GM12801 (cell line): ENCODE results near the gene KCNQ1.

Experiments used
- TF ChIP-seq, protein P1 (sequence below): IDR thresholded peaks from one replicate; pipeline ENCODE4 v1.5.1; 2011; ENCODE audit warnings: control low read depth; ENCODE audit not compliant: insufficient read length; ENCODE audit errors: extremely low read depth

Gene KCNQ1

DNA sequence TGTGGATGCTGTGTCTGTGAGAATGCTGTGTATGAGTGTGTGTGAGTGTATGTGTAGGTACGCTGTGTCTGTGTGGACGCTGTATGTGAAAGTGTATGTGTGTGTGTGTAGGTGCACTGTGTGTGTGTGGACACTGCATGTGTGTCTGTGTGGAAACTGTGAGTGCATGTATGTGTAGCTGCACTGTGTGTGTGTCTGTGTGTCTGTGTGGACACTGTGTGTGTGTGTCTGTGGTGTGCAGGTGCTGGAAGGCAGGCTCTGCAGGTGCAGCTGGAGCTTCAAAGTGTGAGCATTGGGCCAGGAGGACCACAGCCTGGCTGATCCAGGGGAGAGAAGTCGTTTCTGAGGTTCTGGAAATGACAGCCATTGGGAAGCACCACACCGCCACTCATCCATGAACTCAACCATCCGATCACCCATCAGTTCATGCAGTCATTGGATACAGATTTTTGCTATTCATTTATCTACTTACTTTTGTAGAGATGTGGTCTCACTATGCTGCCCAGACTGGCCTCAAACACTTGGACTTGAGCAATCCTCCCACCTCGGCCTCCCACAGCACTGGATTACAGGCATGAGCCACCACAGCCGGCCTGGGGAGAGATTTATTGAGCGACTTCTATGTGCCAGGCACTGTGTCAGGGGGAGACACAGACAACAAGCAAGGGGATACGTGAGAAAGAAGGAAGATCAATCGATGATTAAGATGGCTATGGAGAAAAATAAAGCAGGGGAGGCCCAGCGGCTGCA lies 10.1 kb upstream of the KCNQ1 start:
- TF ChIP-seq, protein P1, sequence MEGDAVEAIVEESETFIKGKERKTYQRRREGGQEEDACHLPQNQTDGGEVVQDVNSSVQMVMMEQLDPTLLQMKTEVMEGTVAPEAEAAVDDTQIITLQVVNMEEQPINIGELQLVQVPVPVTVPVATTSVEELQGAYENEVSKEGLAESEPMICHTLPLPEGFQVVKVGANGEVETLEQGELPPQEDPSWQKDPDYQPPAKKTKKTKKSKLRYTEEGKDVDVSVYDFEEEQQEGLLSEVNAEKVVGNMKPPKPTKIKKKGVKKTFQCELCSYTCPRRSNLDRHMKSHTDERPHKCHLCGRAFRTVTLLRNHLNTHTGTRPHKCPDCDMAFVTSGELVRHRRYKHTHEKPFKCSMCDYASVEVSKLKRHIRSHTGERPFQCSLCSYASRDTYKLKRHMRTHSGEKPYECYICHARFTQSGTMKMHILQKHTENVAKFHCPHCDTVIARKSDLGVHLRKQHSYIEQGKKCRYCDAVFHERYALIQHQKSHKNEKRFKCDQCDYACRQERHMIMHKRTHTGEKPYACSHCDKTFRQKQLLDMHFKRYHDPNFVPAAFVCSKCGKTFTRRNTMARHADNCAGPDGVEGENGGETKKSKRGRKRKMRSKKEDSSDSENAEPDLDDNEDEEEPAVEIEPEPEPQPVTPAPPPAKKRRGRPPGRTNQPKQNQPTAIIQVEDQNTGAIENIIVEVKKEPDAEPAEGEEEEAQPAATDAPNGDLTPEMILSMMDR, result no peak

DNA sequence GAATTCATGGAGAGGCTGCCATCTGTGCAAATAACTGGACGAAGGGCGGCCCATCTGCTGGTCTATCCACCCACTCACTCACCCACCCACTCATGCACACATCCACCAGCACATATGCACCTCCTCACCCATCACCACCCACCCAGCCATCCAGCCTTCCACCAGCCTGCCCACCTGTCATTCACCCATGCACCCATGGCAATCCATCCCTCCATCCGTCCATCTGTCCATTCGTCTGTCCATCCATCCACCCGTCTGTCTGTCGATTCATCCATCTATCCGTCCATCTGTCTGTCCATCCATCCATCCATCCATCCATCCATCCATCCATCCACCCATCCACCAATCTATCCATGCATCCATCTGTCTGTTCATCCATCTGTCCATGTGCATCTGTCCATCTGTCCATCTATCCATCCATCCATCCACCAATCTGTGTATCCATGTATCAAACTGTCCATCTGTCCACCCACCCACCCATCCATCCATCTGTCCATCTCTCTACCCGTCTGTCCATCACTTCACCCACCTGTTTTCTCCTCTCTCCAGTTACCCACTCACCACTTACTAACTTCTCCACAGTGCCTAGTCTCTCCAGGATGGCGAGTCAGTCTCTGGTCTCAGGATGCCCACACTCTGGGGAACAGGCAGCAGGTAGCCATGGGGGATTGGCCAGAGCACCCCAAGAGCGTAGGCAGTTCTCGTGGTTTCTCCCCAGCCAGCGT lies 9.4 kb upstream of the KCNQ1 start:
- TF ChIP-seq, protein P1, result no peak

DNA sequence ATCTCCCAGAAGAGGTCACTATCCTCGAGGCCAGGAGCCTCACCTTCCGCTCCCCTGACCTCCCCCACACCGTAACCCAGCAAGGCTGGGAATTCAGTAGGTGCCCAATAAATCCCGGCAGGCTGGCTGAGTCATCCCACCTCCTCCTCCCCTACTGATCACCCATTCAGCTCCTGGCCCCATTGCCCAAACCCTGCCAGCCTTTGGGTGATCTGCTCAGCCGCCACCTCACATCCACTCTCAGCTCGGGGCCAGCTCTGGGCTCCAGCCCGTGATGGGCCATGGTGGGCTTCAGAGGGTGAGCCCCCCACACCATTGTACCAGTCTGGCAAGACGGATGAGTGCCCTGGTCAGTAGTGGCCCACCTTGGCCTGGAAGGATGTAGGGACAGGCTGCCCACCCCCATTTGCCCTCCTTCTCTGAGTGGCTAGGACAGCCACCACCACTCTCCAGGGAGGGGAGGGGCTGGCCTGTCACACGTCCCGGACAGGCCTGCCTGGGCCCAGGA lies 8.7 kb upstream of the KCNQ1 start:
- TF ChIP-seq, protein P1, result no peak

DNA sequence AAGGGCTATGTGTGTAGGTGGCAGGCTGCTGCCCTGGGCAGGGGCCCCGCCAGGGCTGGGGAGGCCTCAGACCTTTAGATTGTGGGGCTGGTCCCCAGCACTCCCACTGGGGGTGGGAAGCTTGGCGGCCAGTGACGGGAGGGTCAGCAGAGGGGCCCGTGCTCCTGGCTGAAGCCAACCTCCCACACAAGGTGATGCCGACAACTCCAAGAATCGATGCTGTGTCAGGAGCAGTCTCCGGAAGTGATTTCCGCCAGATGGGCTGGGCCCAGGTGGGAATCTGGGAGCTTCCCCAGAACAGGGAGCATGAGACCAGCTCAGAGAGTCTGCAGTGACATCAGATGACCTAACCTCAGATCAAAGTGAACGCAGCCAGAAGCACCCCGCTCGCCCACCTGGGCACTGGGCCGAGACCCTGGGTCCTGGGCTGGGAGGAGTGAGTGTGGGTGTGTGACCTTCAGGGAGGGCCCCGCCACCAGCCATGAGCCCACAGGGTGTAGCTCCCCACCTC lies 8.2 kb upstream of the KCNQ1 start:
- TF ChIP-seq, protein P1, result no peak

DNA sequence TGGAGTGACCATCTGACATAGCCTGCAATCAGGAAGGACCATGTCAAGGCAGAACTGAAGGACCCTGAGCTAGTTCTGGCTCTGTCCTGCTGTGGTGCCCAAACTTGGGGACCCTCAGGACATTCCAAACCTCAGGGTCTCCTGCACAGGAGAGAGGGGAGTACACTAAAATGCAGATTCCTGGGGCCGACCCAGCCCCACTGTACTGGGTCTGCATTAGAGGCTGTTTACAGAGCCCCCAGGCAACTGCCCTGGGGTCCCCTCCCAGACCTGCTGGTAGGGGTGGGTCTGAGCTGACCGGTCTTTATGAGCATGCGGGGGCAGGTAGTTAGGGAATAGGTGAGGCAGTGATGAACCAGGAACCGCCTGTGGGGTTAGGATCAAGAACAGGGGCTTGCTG lies 7.3 kb upstream of the KCNQ1 start:
- TF ChIP-seq, protein P1, result no peak

DNA sequence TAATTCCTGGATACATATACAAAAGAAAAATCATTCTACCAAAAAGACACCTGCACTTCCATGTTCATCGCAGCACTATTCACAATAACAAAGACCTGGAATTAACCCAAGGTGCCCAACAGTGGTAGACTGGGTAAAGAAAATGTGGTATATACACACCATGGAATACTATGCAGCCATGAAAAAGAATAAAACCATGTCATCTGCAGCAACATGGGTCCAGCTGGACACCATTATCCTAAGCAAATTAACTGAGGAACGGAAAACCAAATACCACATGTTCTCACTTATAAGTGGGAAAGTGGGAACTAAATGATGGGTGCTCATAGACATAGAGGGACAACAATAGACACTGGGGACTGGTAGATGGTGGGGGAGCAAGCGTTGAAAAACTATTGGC lies 5.0 kb upstream of the KCNQ1 start:
- TF ChIP-seq, protein P1, result no peak

DNA sequence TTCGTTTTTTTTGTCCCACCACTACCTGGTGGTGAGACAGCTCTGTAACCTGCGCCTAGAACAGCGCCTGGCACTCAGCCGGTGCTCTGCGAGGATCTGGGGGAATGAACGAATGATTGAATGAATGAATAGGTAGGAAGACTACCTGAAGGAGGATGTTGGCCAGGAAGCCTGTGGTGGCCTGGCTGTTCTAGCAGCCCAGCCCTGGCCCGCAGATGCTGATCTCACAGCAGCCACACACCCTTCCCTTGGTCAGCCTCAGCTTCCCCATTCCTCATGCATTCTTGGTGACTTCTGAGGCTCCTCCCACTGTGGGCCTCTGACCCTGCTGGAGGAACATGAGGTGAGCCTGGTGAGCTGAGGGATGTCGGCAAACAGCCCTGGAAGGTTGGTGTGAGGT lies 4.2 kb upstream of the KCNQ1 start:
- TF ChIP-seq, protein P1, result no peak
